DOHH2 (cell line): ENCODE data around the gene FBXL13.
"Not testable (repeated sequence)": the region's sequence is repeated elsewhere in the genome, so short reads cannot be mapped to it uniquely, and the experiment has no call there.

Experiments
- CTCF ChIP-seq: fragments of 200-600 bp; sonication (generic); IDR thresholded peaks from one replicate; pipeline ENCODE4 v1.5.1; 2014; ENCODE audit warnings: antibody characterized with exemption, mild to moderate bottlenecking, low read depth, low read length; ENCODE audit not compliant: poor library complexity, severe bottlenecking
- EZH2phosphoT487 ChIP-seq: fragments of 200-600 bp; sonication (generic); IDR thresholded peaks from 2 replicates; pipeline ENCODE4 v1.6.1; 2017; ENCODE audit warnings: borderline replicate concordance, mild to moderate bottlenecking, antibody characterized with exemption, low read length, moderate library complexity, mixed read lengths

DNA sequence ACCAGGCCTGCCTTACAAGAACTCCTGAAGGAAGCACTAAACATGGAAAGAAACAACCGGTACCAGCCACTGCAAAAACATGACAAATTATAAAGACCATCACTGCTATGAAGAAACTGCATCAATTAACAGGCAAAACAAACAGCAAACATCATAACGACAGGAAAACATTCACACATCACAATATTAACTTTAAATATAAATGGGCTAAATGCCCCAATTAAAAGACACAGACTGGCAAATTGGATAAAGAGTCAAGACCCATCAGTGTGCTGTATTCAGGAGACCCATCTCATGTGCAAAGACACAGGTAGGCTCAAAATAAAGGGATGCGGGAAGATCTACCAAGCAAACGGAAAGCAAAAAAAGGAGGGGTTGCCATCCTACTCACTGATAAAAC is 120.2 kb downstream of the FBXL13 start:
- not testable (repeated sequence) for TF ChIP-seq CTCF, EZH2phosphoT487
